ENCODE results near the gene KPNA6. TPM values are rescaled to one million over a fixed set of nuclear protein-coding genes. Genes with fewer than 3 reads are reported as not detected.
A peak's percentile ranks its signal among the peaks of the same experiment; 100 is the strongest.
"Not testable (repeated sequence)": the region's sequence is repeated elsewhere in the genome, so short reads cannot be mapped to it uniquely, and the experiment has no call there.

The KPNA6 gene
- total RNA-seq, 6 experiments from 2014 or later, result 23.4 to 44.6 (median 34.0) TPM

- intact Hi-C loops (cut with DNase I), result no loop called here
- Histone ChIP-seq H3K4me1 (no peaks in the 10 kb centered on the region), H3K27me3 (no peaks in the 10 kb centered on the region), H3K36me3 (peaks cover 0 to 12% (median 4%) of the 10 kb centered on the region in 4 donors), H3K4me3 (no peak overlapping the region), H3K9me3 (no peaks in the 10 kb centered on the region), H3K27ac (no peak overlapping the region)
- TF ChIP-seq POLR2A (IDR thresholded peaks at IDR 0.05) (no peak), CTCF (IDR thresholded peaks at IDR 0.05) (no peak)
- DNase-seq (no peak), ATAC-seq (no peak)
- 93% methylated on average over 9 of the region's 9 CpGs for WGBS (ENCODE audit: insufficient coverage, low coverage, low lambda C conversion rate, missing lambda C conversion rate)
Measured at GRCh38 chr1:32150847-32151246, 43.0 kb downstream of the KPNA6 start.

GRCh38 chr1:32151319-32151787, 43.5 kb downstream of the KPNA6 start:
- peaks cover 0 to 17% (median 7%) of the 10 kb centered on the region in 4 donors for H3K36me3 ChIP-seq
- no peaks in the 10 kb centered on the region for H3K9me3 ChIP-seq
- WGBS (ENCODE audit: insufficient coverage, low coverage, low lambda C conversion rate, missing lambda C conversion rate), result 63% methylated on average over 5 of the region's 5 CpGs
- H3K27me3 ChIP-seq, result no peaks in the 10 kb centered on the region
- intact Hi-C loops (cut with DNase I), result no loop called here
- H3K4me3 ChIP-seq, result no peak overlapping the region
- DNase-seq (no peak), ATAC-seq (no peak)
- TF ChIP-seq CTCF (IDR thresholded peaks at IDR 0.05) (no peak), POLR2A (IDR thresholded peaks at IDR 0.05) (no peak)
- H3K27ac ChIP-seq, result no peak overlapping the region
- H3K4me1 ChIP-seq, result no peaks in the 10 kb centered on the region

- no peak overlapping the region for H3K4me3 ChIP-seq
- peaks cover 0 to 9% (median 2%) of the 10 kb centered on the region in 4 donors for H3K4me1 ChIP-seq
- H3K9me3 ChIP-seq, result no peaks in the 10 kb centered on the region
- intact Hi-C loops (cut with DNase I), result no loop called here
- WGBS (ENCODE audit: insufficient coverage, low coverage, low lambda C conversion rate, missing lambda C conversion rate), result 20% methylated on average over 3 of the region's 3 CpGs
- no peaks in the 10 kb centered on the region for H3K27me3 ChIP-seq
- H3K27ac ChIP-seq, result no peak overlapping the region
- DNase-seq (no peak), ATAC-seq (peak; percentile 90 to 96 (median 91))
- H3K36me3 ChIP-seq, result peaks cover 3 to 80% (median 39%) of the 10 kb centered on the region in 4 donors
- TF ChIP-seq CTCF (IDR thresholded peaks at IDR 0.05) (no peak), POLR2A (IDR thresholded peaks at IDR 0.05) (no peak)
Measured at GRCh38 chr1:32159189-32159588, 51.3 kb downstream of the KPNA6 start.

- no peak for DNase-seq
- Histone ChIP-seq H3K4me1 (peaks cover 0 to 9% (median 2%) of the 10 kb centered on the region in 4 donors), H3K27ac (no peak overlapping the region), H3K9me3 (no peaks in the 10 kb centered on the region), H3K27me3 (no peaks in the 10 kb centered on the region), H3K36me3 (peaks cover 3 to 77% (median 27%) of the 10 kb centered on the region in 4 donors), H3K4me3 (no peak overlapping the region)
- TF ChIP-seq CTCF (IDR thresholded peaks at IDR 0.05) (no peak), POLR2A (IDR thresholded peaks at IDR 0.05) (no peak)
- no peak for ATAC-seq
- intact Hi-C loops (cut with DNase I), result no loop called here
- 100% methylated on average over 1 of the region's 2 CpGs for WGBS (ENCODE audit: insufficient coverage, low coverage, low lambda C conversion rate, missing lambda C conversion rate)
Measured at GRCh38 chr1:32163405-32163804, 55.5 kb downstream of the KPNA6 start.

- H3K27me3 ChIP-seq; H3K4me3 ChIP-seq; DNase-seq; H3K27ac ChIP-seq; H3K9me3 ChIP-seq; intact Hi-C loops (cut with DNase I); H3K4me1 ChIP-seq; ATAC-seq: not testable (repeated sequence)
- WGBS (ENCODE audit: insufficient coverage, low coverage, low lambda C conversion rate, missing lambda C conversion rate), result 83% methylated on average over 3 of the region's 10 CpGs
- peaks cover 0 to 80% (median 34%) of the 10 kb centered on the region in 4 donors for H3K36me3 ChIP-seq
Measured at GRCh38 chr1:32165633-32166032, 57.8 kb downstream of the KPNA6 start.
